Mesothelial cell of epicardium (in vitro differentiated cells): ENCODE results near the gene CCL25. TPM values are rescaled to one million over a fixed set of nuclear protein-coding genes. Genes with fewer than 3 reads are reported as not detected.
"Not testable (repeated sequence)": the region's sequence is repeated elsewhere in the genome, so short reads cannot be mapped to it uniquely, and the experiment has no call there.

Source experiments
- DNase-seq, 2 experiments: peaks; one replicate each; pipeline ENCODE4 v3.0.0; 2021; ENCODE audit warnings: low spot score in 2 of 2; ENCODE audit not compliant: unreplicated experiment in 2 of 2
- H3K27ac Mint-ChIP-seq: 2 replicates; pipeline ENCODE4 v1.8.0; 2021; ENCODE audit warnings: mixed read lengths
- H3K27me3 Mint-ChIP-seq: 2 replicates; pipeline ENCODE4 v1.8.0; 2021; ENCODE audit warnings: low read depth, mixed read lengths
- H3K36me3 Mint-ChIP-seq: 2 replicates; pipeline ENCODE4 v1.8.0; 2021; ENCODE audit warnings: mixed read lengths
- H3K4me1 Mint-ChIP-seq: 2 replicates; pipeline ENCODE4 v1.8.0; 2021; ENCODE audit warnings: mixed read lengths
- H3K4me3 Mint-ChIP-seq: 2 replicates; pipeline ENCODE4 v1.8.0; 2021; ENCODE audit warnings: mild to moderate bottlenecking, moderate library complexity, mixed read lengths
- H3K9me3 Mint-ChIP-seq: 2 replicates; pipeline ENCODE4 v1.8.0; 2021; ENCODE audit warnings: mixed read lengths
- total RNA-seq: library from RNA; stranded (reverse); gene quantifications from 3 replicates; pipeline ENCODE4 v1.2.1, GENCODE V29; 2021
- TF ChIP-seq, protein P1 (sequence below): fragments of 200-600 bp; sonication (generic); IDR thresholded peaks from one replicate; pipeline ENCODE4 v1.5.0; 2021; ENCODE audit warnings: antibody characterized with exemption; ENCODE audit not compliant: unreplicated experiment

CCL25 gene
- total RNA-seq, 1 donor from 2014 or later: 0.42 TPM

DNA sequence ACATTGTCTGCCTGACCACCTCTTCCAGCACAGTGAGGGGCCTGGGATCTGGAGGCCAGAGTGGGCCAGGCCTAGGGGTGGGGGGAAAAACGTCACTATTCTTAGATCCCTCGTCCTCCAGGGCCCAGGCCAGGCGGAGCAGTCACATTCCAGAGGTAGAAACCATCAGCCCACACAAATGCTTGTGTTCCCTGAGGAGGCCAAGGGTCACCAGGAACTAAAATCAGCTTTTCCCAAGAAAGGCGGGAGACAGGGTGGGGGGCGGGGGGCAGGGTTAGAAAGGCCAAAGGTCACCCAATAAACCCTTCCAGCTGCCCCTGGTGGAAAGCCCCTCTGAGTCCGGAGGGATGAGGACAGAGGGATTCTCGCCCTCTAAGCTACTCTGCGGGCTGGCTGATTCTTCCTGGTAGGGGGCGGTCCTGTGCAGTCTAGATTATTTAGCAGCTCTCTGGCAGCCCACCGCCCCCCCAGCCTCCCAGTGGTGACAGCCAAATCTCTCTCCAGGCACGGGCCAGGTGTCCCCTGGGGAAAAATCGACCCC, 23.5 kb upstream of the CCL25 start:
- peak overlapping the region; percentile 60 for H3K27ac Mint-ChIP-seq
- peaks cover 21% of the 10 kb centered on the region for H3K4me1 Mint-ChIP-seq
- DNase-seq: no peak
- H3K4me3 Mint-ChIP-seq: no peak overlapping the region
- H3K27me3 Mint-ChIP-seq: no peaks in the 10 kb centered on the region
- no peaks in the 10 kb centered on the region for H3K9me3 Mint-ChIP-seq
- H3K36me3 Mint-ChIP-seq: no peaks in the 10 kb centered on the region
- TF ChIP-seq, protein P1, sequence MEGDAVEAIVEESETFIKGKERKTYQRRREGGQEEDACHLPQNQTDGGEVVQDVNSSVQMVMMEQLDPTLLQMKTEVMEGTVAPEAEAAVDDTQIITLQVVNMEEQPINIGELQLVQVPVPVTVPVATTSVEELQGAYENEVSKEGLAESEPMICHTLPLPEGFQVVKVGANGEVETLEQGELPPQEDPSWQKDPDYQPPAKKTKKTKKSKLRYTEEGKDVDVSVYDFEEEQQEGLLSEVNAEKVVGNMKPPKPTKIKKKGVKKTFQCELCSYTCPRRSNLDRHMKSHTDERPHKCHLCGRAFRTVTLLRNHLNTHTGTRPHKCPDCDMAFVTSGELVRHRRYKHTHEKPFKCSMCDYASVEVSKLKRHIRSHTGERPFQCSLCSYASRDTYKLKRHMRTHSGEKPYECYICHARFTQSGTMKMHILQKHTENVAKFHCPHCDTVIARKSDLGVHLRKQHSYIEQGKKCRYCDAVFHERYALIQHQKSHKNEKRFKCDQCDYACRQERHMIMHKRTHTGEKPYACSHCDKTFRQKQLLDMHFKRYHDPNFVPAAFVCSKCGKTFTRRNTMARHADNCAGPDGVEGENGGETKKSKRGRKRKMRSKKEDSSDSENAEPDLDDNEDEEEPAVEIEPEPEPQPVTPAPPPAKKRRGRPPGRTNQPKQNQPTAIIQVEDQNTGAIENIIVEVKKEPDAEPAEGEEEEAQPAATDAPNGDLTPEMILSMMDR: no peak

DNA sequence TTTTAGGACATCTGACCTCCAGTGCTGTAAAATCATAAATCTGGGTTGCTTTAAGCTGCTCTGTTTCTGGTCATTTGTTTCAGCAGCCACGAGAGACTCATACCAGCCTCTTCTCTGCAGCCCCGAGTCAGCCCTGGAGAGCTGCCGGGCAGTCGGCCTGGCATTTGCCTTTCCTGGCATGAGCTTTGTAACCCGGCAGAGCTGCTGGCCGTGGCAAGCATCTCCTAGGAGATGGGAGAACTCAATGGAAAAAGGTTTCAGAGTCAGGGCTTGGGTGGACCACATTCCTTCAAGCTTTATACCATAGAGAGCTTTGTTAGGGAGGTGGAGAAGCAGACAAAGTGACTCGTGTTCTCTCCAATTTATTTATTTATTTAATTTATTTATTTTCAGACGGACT, 21.6 kb upstream of the CCL25 start:
- H3K36me3 Mint-ChIP-seq: no peaks in the 10 kb centered on the region
- H3K4me3 Mint-ChIP-seq: no peak overlapping the region
- TF ChIP-seq, protein P1: no peak

DNA sequence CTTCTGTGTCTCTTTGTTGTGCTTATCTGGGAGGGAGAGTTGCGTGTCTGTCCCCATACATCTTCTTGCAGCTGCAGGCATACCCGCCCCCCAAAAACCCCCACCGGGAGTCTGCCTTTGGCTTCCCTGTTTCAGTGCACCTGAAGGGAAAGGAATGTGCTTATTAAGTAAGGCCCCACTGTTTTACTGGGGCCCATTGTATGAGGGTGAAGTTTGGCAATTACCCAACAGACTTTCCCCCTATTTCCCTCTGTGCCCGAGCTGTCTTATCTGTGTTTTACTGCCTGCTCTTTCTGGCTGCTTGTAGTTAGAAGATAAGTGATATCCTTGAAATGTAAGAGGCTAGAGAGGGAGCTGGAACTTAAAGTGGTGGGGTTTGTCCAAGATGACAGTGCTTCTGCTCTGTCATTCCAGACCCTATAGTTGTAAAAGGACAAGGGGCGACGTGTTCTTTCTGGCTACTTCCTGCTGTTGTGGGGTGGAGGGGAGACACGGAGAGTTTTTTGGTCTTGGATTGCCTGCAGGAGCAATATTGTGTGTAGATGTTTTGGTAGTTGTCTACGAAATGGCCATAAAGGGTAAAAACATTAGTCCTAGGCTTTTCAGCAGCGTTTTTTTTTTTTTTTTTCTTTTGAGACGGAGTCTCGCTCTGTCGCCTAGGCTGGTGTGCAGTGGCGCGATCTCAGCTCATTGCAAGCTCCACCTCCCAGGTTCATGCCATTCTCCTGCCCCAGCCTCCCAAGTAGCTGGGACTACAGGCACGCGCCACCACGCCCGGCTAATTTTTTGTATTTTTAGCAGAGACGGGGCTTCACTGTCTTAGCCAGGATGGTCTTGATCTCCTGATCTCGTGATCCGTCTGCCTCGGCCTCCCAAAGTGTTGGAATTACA, 19.0 kb upstream of the CCL25 start:
- H3K4me3 Mint-ChIP-seq: peak overlapping the region; percentile 31

More for the DNA sequence above, 21.6 kb upstream of the CCL25 start:
- Mint-ChIP-seq H3K9me3 (no peaks in the 10 kb centered on the region), H3K27me3 (no peaks in the 10 kb centered on the region), H3K4me1 (peaks cover 23% of the 10 kb centered on the region), H3K27ac (no peak overlapping the region)
- DNase-seq: no peak

DNA sequence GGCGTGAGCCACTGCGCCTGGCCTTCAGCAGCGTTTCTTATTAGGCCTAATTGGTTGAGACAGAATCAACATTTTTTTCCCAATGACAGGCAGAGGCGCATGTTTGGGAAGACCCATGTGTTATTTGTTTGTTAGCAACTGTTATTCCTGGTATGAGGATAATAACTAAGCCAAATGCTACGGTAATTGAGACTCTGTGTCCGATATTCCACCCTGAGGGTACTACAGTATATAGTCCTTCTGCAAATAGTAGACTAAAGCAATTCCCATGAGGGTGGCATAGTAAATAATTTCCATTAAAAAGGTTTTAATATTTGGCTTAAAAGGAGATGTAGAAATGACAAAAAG, 18.4 kb upstream of the CCL25 start:
- H3K9me3 Mint-ChIP-seq: no peaks in the 10 kb centered on the region
- H3K4me3 Mint-ChIP-seq: no peak overlapping the region
- no peaks in the 10 kb centered on the region for H3K36me3 Mint-ChIP-seq
- no peak for DNase-seq
- peaks cover 24% of the 10 kb centered on the region for H3K4me1 Mint-ChIP-seq
- TF ChIP-seq, protein P1: no peak
- H3K27me3 Mint-ChIP-seq: no peaks in the 10 kb centered on the region
- H3K27ac Mint-ChIP-seq: peak overlapping the region; percentile 94

More for the DNA sequence above, 19.0 kb upstream of the CCL25 start:
- H3K36me3 Mint-ChIP-seq, DNase-seq, H3K9me3 Mint-ChIP-seq, H3K27me3 Mint-ChIP-seq: not testable (repeated sequence)
- H3K27ac Mint-ChIP-seq: peak overlapping the region; percentile 94
- peaks cover 28% of the 10 kb centered on the region for H3K4me1 Mint-ChIP-seq

DNA sequence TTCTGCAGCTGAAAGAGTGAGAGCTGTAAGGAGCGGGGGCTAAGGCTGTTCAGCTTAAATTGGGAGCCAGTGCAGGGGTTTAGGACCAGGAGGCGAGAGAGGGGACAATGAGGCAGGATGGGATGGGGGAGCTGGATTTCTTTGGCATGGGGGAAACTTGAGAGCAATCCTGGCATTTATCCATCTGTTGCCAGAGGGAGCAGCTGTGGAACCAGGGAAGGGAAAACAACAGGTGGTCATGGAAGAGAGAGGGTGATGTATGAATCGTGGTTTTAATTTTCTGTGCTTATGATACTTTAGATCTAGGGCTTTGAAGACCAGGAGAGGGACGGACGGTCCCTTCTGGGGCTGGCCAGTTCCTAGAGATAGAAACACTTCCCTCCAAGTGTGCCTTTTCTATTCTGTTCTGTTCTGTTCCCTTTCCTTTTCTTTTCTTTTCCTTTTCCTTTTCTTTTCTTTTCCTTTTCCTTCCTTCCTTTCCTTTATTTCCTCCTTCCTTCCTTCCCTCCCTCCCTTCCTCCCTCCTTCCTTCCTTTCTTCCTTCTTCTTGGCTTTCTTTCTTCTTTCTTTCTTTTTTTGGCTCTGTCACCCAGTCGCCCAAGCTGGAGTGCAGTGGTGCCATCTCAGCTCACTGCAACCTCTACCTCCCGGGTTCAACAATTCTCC, 16.0 kb upstream of the CCL25 start:
- Mint-ChIP-seq H3K36me3 (no peaks in the 10 kb centered on the region), H3K27ac (no peak overlapping the region), H3K4me1 (peaks cover 19% of the 10 kb centered on the region), H3K4me3 (no peak overlapping the region), H3K9me3 (no peaks in the 10 kb centered on the region), H3K27me3 (no peaks in the 10 kb centered on the region)
- TF ChIP-seq, protein P1: no peak
- DNase-seq: no peak

DNA sequence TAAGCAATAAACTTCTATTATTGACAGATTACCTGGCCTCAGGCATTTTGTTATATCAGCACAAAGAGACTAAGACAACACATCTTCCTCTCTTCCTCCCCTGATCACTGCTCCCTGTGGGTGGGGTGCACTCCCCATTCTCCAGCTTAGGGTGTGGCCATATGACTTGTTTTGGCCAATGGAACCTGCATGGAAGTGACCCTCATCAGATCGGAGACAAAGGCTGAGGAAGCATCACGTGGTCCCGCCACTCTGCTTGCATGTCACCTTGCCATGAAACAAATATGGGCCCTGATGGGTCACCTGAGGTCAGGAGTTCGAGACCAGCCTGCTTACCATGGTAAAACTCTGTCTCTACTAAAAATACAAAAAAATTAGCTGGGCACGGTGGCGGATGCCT, 13.7 kb upstream of the CCL25 start:
- TF ChIP-seq, protein P1: no peak
- Mint-ChIP-seq H3K4me3 (no peak overlapping the region), H3K27ac (no peak overlapping the region), H3K27me3 (no peaks in the 10 kb centered on the region), H3K9me3 (no peaks in the 10 kb centered on the region), H3K4me1 (peaks cover 8% of the 10 kb centered on the region), H3K36me3 (no peaks in the 10 kb centered on the region)
- DNase-seq: no peak
